ENCODE results near the gene STRADA.

STRADA gene

GRCh38 chr17:63680700-63681099 lies 60.9 kb downstream of the STRADA start (continued):
- TF ChIP-seq CREB5 (CRISPR knock-in tag; IDR thresholded peaks at IDR 0.05; ENCODE audit: low read depth) (no peak), ZNF8 (CRISPR knock-in tag; IDR thresholded peaks at IDR 0.05) (no peak)

- ATAC-seq: no peak
- TF ChIP-seq OSR1 (CRISPR knock-in tag; IDR thresholded peaks at IDR 0.05) (no peak), ISL1 (CRISPR knock-in tag; IDR thresholded peaks at IDR 0.05) (no peak), POU6F1 (CRISPR knock-in tag; IDR thresholded peaks at IDR 0.05; ENCODE audit: borderline replicate concordance, low read depth) (no peak)
Observed at GRCh38 chr17:63679214-63679613, 62.4 kb downstream of the STRADA start.

GRCh38 chr17:63676584-63676983 lies 65.0 kb downstream of the STRADA start:
- ATAC-seq: no peak
- TF ChIP-seq CSDC2 (CRISPR knock-in tag; IDR thresholded peaks at IDR 0.05): no peak
- TF ChIP-seq ZNF70 (CRISPR knock-in tag; IDR thresholded peaks at IDR 0.05): no peak
- no peak for TF ChIP-seq ZC3H10 (CRISPR knock-in tag; IDR thresholded peaks at IDR 0.05)
- no peak for TF ChIP-seq ZNF565 (CRISPR knock-in tag; conservative IDR thresholded peaks at IDR 0.05; ENCODE audit: low read depth)
- TF ChIP-seq ARNTL (CRISPR knock-in tag; IDR thresholded peaks at IDR 0.05; ENCODE audit: borderline replicate concordance, low read depth): no peak
- TF ChIP-seq CSRNP3 (CRISPR knock-in tag; IDR thresholded peaks at IDR 0.05): no peak

GRCh38 chr17:63675607-63676546 lies 65.7 kb downstream of the STRADA start:
- peak; percentile 95 for ATAC-seq
- TF ChIP-seq ZNF8 (CRISPR knock-in tag; IDR thresholded peaks at IDR 0.05): peak; percentile 35; the same call in 1 of the 2 replicates
- TF ChIP-seq ISL1 (CRISPR knock-in tag; IDR thresholded peaks at IDR 0.05): no peak
- TF ChIP-seq TOX (CRISPR knock-in tag; IDR thresholded peaks at IDR 0.05; ENCODE audit: borderline replicate concordance): no peak
- TF ChIP-seq TCF4 (CRISPR knock-in tag; IDR thresholded peaks at IDR 0.05; ENCODE audit: borderline replicate concordance): peak; percentile 67; the same call in 1 of the 2 replicates
- TF ChIP-seq POU6F1 (CRISPR knock-in tag; IDR thresholded peaks at IDR 0.05; ENCODE audit: borderline replicate concordance, low read depth): no peak
- TF ChIP-seq TSHZ2 (CRISPR knock-in tag; IDR thresholded peaks at IDR 0.05): peak; percentile 19; the same call in 1 of the 2 replicates
- peak; percentile 44; the same call in 1 of the 2 replicates for TF ChIP-seq ZFP30 (CRISPR knock-in tag; IDR thresholded peaks at IDR 0.05)
- TF ChIP-seq CSDC2 (CRISPR knock-in tag; IDR thresholded peaks at IDR 0.05): no peak

- ATAC-seq: peak; percentile 53
- no peak for TF ChIP-seq ZC3H10 (CRISPR knock-in tag; IDR thresholded peaks at IDR 0.05)
- no peak for TF ChIP-seq ZNF8 (CRISPR knock-in tag; IDR thresholded peaks at IDR 0.05)
- no peak for TF ChIP-seq ZFP30 (CRISPR knock-in tag; IDR thresholded peaks at IDR 0.05)
- no peak for TF ChIP-seq CREB5 (CRISPR knock-in tag; IDR thresholded peaks at IDR 0.05; ENCODE audit: low read depth)
- TF ChIP-seq CSDC2 (CRISPR knock-in tag; IDR thresholded peaks at IDR 0.05): no peak
- TF ChIP-seq ESRRG (CRISPR knock-in tag; IDR thresholded peaks at IDR 0.05): no peak
- TF ChIP-seq PPARA (CRISPR knock-in tag; IDR thresholded peaks at IDR 0.05; ENCODE audit: borderline replicate concordance): no peak
- no peak for TF ChIP-seq PATZ1 (CRISPR knock-in tag; IDR thresholded peaks at IDR 0.05; ENCODE audit: borderline replicate concordance)
- no peak for TF ChIP-seq TOX (CRISPR knock-in tag; IDR thresholded peaks at IDR 0.05; ENCODE audit: borderline replicate concordance)
Observed at GRCh38 chr17:63675231-63675606, 66.4 kb downstream of the STRADA start.

All from SK-N-SH treated with all-trans-retinoic acid at 6 μM for 48 hours (cell line).